CD4-positive, CD25-positive, alpha-beta regulatory T cell (primary cell): ENCODE data around the gene HCAR2. TPM values are rescaled to one million over a fixed set of nuclear protein-coding genes. Genes with fewer than 3 reads are reported as not detected.
"Not testable (repeated sequence)": the region's sequence is repeated elsewhere in the genome, so short reads cannot be mapped to it uniquely, and the experiment has no call there.

Experiments
- ATAC-seq, 2 donors: fragments of 150-1000 bp; cut with Tn5 transposase; one replicate each; pipeline ENCODE4 v1.10.0; 2021; ENCODE audit warnings: low read depth in 2 of 2, moderate number of reproducible peaks in 2 of 2, moderate library complexity in 1 of 2
- DNase-seq, 3 donors: peaks; one replicate each; pipeline versions ENCODE4 v3.0.0 to v3.0.0-alpha.2; 2012 to 2022; ENCODE audit warnings: mixed read lengths in 1 of 3
- H3K27ac ChIP-seq: one replicate; pipeline ENCODE4 v1.7.0; 2013; ENCODE audit warnings: mild to moderate bottlenecking, low read length; ENCODE audit not compliant: insufficient read depth, poor library complexity, severe bottlenecking
- H3K27me3 ChIP-seq: one replicate; pipeline ENCODE4 v1.7.0; 2013; ENCODE audit warnings: low read length; ENCODE audit not compliant: control insufficient read depth, insufficient read depth
- H3K36me3 ChIP-seq: one replicate; pipeline ENCODE4 v1.7.0; 2013; ENCODE audit warnings: mild to moderate bottlenecking, low read length, moderate library complexity; ENCODE audit not compliant: control insufficient read depth, insufficient read depth
- H3K4me1 ChIP-seq: 2 replicates; pipeline ENCODE4 v1.7.0; 2013; ENCODE audit warnings: mild to moderate bottlenecking, low read length; ENCODE audit not compliant: insufficient read depth, control insufficient read depth, poor library complexity, severe bottlenecking
- H3K4me3 ChIP-seq: one replicate; pipeline ENCODE4 v1.7.0; 2013; ENCODE audit warnings: low read depth, mild to moderate bottlenecking, low read length, moderate library complexity
- H3K9me3 ChIP-seq, 2 experiments: 1 replicate in 1 of 2; 2 replicates in 1 of 2; pipeline ENCODE4 v1.7.0; 2013; ENCODE audit warnings: low read length in 2 of 2, mild to moderate bottlenecking in 1 of 2, moderate library complexity in 1 of 2; ENCODE audit not compliant: control insufficient read depth in 2 of 2
- H3K27ac Mint-ChIP-seq, 3 donors: one replicate each; pipeline ENCODE4 v1.8.0; 2020 to 2022; ENCODE audit warnings: mild to moderate bottlenecking in 3 of 3, mixed read lengths in 3 of 3, moderate library complexity in 2 of 3
- H3K27me3 Mint-ChIP-seq: one replicate; pipeline ENCODE4 v1.8.0; 2022; ENCODE audit warnings: mild to moderate bottlenecking, mixed read lengths
- H3K36me3 Mint-ChIP-seq: one replicate; pipeline ENCODE4 v1.8.0; 2020; ENCODE audit warnings: mixed read lengths
- H3K4me1 Mint-ChIP-seq, 4 donors: one replicate each; pipeline ENCODE4 v1.8.0; 2020 to 2022; ENCODE audit warnings: mixed read lengths in 4 of 4, mild to moderate bottlenecking in 1 of 4
- H3K4me3 Mint-ChIP-seq, 4 donors: one replicate each; pipeline ENCODE4 v1.8.0; 2020 to 2022; ENCODE audit warnings: mild to moderate bottlenecking in 4 of 4, mixed read lengths in 4 of 4, moderate library complexity in 3 of 4
- H3K9me3 Mint-ChIP-seq, 7 donors: one replicate each; pipeline ENCODE4 v1.8.0; 2020 to 2022; ENCODE audit warnings: mixed read lengths in 7 of 7, mild to moderate bottlenecking in 3 of 7, moderate library complexity in 2 of 7
- polyA plus RNA-seq, 4 donors: library from polyadenylated mRNA; unstranded; fragments of 300-500 nt; fragmentation: Illumina TruSeq; gene quantifications; one replicate each; pipeline ENCODE4 v1.2.3, GENCODE V29; 2021
- total RNA-seq: library from RNA; stranded (reverse); gene quantifications from one replicate; pipeline ENCODE4 v1.2.3, GENCODE V29; 2022

HCAR2 gene
- total and polyA plus RNA-seq, 5 donors from 2014 or later, result not detected

- Histone ChIP-seq H3K27ac (no peak overlapping the region), H3K27me3 (no peaks in the 10 kb centered on the region), H3K4me1 (no peaks in the 10 kb centered on the region), H3K9me3 (no peaks in the 10 kb centered on the region), H3K4me3 (no peak overlapping the region), H3K36me3 (no peaks in the 10 kb centered on the region)
- ATAC-seq, result no peak
- DNase-seq, result no peak
- Mint-ChIP-seq H3K36me3 (no peaks in the 10 kb centered on the region), H3K27me3 (peaks cover 5% of the 10 kb centered on the region), H3K9me3 (no peaks in the 10 kb centered on the region), H3K27ac (no peak overlapping the region), H3K4me1 (no peaks in the 10 kb centered on the region), H3K4me3 (no peak overlapping the region)
These were observed 14.9 kb downstream of the HCAR2 start for GRCh38 chr12:122688291-122688690.

- DNase-seq, result no peak
- no peak overlapping the region for H3K4me3 ChIP-seq
- no peaks in the 10 kb centered on the region for H3K9me3 Mint-ChIP-seq
These were observed 16.1 kb downstream of the HCAR2 start for GRCh38 chr12:122687086-122687485.

GRCh38 chr12:122686538-122686937 is 16.6 kb downstream of the HCAR2 start:
- Mint-ChIP-seq H3K4me3 (no peak overlapping the region), H3K27me3 (peaks cover 8% of the 10 kb centered on the region), H3K27ac (no peak overlapping the region), H3K9me3 (no peaks in the 10 kb centered on the region), H3K36me3 (no peaks in the 10 kb centered on the region), H3K4me1 (no peaks in the 10 kb centered on the region)
- no peak for ATAC-seq
- Histone ChIP-seq H3K36me3 (no peaks in the 10 kb centered on the region), H3K4me3 (no peak overlapping the region), H3K9me3 (no peaks in the 10 kb centered on the region), H3K27me3 (no peaks in the 10 kb centered on the region), H3K4me1 (no peaks in the 10 kb centered on the region), H3K27ac (no peak overlapping the region)
- DNase-seq, result no peak

More at GRCh38 chr12:122687086-122687485, 16.1 kb downstream of the HCAR2 start:
- Mint-ChIP-seq H3K27ac (no peak overlapping the region), H3K4me3 (no peak overlapping the region), H3K36me3 (no peaks in the 10 kb centered on the region), H3K27me3 (peaks cover 5% of the 10 kb centered on the region), H3K4me1 (no peaks in the 10 kb centered on the region)
- Histone ChIP-seq H3K36me3 (no peaks in the 10 kb centered on the region), H3K27ac (no peak overlapping the region), H3K4me1 (no peaks in the 10 kb centered on the region), H3K9me3 (no peaks in the 10 kb centered on the region), H3K27me3 (no peaks in the 10 kb centered on the region)
- no peak for ATAC-seq

- Histone ChIP-seq H3K36me3 (no peaks in the 10 kb centered on the region), H3K27ac (no peak overlapping the region), H3K4me1 (no peaks in the 10 kb centered on the region), H3K27me3 (no peaks in the 10 kb centered on the region), H3K4me3 (no peak overlapping the region), H3K9me3 (no peaks in the 10 kb centered on the region)
- no peaks in the 10 kb centered on the region for H3K36me3 Mint-ChIP-seq
- H3K27ac Mint-ChIP-seq, result no peak overlapping the region
- H3K27me3 Mint-ChIP-seq, result peaks cover 9% of the 10 kb centered on the region
- DNase-seq (no peak), ATAC-seq (no peak)
- H3K4me3 Mint-ChIP-seq, result no peak overlapping the region
- H3K4me1 Mint-ChIP-seq, result no peaks in the 10 kb centered on the region
- no peaks in the 10 kb centered on the region for H3K9me3 Mint-ChIP-seq
These were observed 18.8 kb downstream of the HCAR2 start for GRCh38 chr12:122684297-122684813.

DNA sequence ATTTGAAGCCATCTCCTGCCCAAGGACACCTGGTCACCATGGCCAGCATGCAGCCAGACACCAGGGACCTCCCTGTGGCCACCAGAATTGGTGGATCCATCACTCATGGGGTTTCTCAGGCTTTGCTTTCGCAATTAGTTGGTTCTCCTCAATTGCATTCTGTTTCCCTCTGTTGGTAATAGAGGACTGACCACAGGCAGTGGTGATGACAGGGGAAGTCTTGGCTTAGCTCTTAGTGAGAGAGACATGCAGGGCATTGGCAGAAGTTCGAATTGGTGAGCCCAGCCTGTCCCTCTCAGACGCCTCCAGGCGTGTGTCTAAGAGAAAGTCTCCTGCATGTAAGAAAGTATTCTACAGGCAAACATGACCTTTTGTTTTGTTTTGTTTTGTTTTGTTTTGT is 21.3 kb downstream of the HCAR2 start:
- Mint-ChIP-seq H3K4me1 (no peaks in the 10 kb centered on the region), H3K27me3 (peaks cover 14% of the 10 kb centered on the region)

GRCh38 chr12:122680989-122681388 is 22.2 kb downstream of the HCAR2 start:
- H3K27me3 Mint-ChIP-seq, H3K4me1 ChIP-seq, H3K27me3 ChIP-seq, ATAC-seq, H3K27ac Mint-ChIP-seq, H3K27ac ChIP-seq, H3K9me3 ChIP-seq, H3K36me3 ChIP-seq, H3K4me3 ChIP-seq, H3K36me3 Mint-ChIP-seq, H3K4me3 Mint-ChIP-seq, DNase-seq, H3K4me1 Mint-ChIP-seq, H3K9me3 Mint-ChIP-seq: not testable (repeated sequence)

More for the DNA sequence above, 21.3 kb downstream of the HCAR2 start:
- Histone ChIP-seq H3K4me1 (no peaks in the 10 kb centered on the region), H3K36me3 (no peaks in the 10 kb centered on the region), H3K4me3 (no peak overlapping the region), H3K27me3 (no peaks in the 10 kb centered on the region), H3K9me3 (no peaks in the 10 kb centered on the region), H3K27ac (no peak overlapping the region)
- Mint-ChIP-seq H3K27ac (no peak overlapping the region), H3K4me3 (no peak overlapping the region), H3K9me3 (no peaks in the 10 kb centered on the region), H3K36me3 (no peaks in the 10 kb centered on the region)
- ATAC-seq (no peak), DNase-seq (no peak)

GRCh38 chr12:122676781-122677180 is 26.4 kb downstream of the HCAR2 start:
- H3K4me3 Mint-ChIP-seq, H3K27me3 ChIP-seq: not testable (repeated sequence)
- H3K27me3 Mint-ChIP-seq, result peaks cover 12% of the 10 kb centered on the region

DNA sequence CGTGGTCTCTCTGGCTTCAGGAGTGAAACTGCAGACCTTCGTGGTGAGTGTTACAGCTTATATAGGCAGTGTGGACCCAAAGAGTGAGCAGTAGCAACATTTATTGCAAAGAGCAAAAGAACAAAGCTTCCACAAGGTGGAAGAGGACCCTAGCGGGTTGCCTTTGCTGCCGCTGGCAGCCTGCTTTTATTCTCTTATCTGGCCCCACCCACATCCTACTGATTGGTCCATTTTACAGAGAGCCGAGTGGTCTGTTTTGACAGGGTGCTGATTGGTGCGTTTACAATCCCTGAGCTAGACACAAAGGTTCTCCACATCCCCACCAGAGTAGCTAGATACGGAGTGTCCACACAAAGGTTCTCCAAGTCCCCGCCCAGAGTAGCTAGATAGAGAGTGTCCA is 27.1 kb downstream of the HCAR2 start:
- DNase-seq, H3K27me3 Mint-ChIP-seq, H3K4me3 ChIP-seq, H3K36me3 ChIP-seq, H3K4me3 Mint-ChIP-seq, H3K4me1 Mint-ChIP-seq, ATAC-seq, H3K27ac ChIP-seq, H3K9me3 ChIP-seq, H3K27ac Mint-ChIP-seq, H3K27me3 ChIP-seq, H3K9me3 Mint-ChIP-seq, H3K36me3 Mint-ChIP-seq, H3K4me1 ChIP-seq: not testable (repeated sequence)

More at GRCh38 chr12:122676781-122677180, 26.4 kb downstream of the HCAR2 start:
- H3K9me3 Mint-ChIP-seq, H3K4me1 Mint-ChIP-seq, H3K36me3 ChIP-seq, H3K27ac Mint-ChIP-seq, H3K27ac ChIP-seq, H3K4me1 ChIP-seq, H3K9me3 ChIP-seq, DNase-seq, ATAC-seq, H3K4me3 ChIP-seq, H3K36me3 Mint-ChIP-seq: not testable (repeated sequence)
